Hepatocyte (in vitro differentiated cells): Measurements from ENCODE around the gene PLXNB2. TPM values are rescaled to one million over a fixed set of nuclear protein-coding genes. Genes with fewer than 3 reads are reported as not detected.

Experiments used
- DNase-seq: peaks from one replicate; pipeline ENCODE4 v3.0.0-alpha.2; 2016; ENCODE audit warnings: low spot score
- H2AFZ ChIP-seq: fragments of 200-600 bp; sonication (generic); 2 replicates; pipeline ENCODE4 v1.6.0; 2016; ENCODE audit warnings: antibody characterized with exemption, mild to moderate bottlenecking
- H3K27ac ChIP-seq: fragments of 200-600 bp; sonication (generic); 2 replicates; pipeline ENCODE4 v1.5.1; 2016; ENCODE audit warnings: mild to moderate bottlenecking
- H3K27me3 ChIP-seq: fragments of 200-600 bp; sonication (generic); 2 replicates; pipeline ENCODE4 v1.6.1; 2016
- H3K36me3 ChIP-seq: fragments of 200-600 bp; sonication (generic); replicated peaks from 2 replicates; pipeline ENCODE4 v1.5.1; 2016; ENCODE audit warnings: low read depth; ENCODE audit not compliant: insufficient read depth
- H3K4me1 ChIP-seq: fragments of 200-600 bp; sonication (generic); 2 replicates; pipeline ENCODE4 v1.5.1; 2016; ENCODE audit warnings: mild to moderate bottlenecking, moderate library complexity; ENCODE audit not compliant: insufficient read depth
- H3K4me2 ChIP-seq: fragments of 200-600 bp; sonication (generic); 2 replicates; pipeline ENCODE4 v1.6.0; 2016
- H3K4me3 ChIP-seq: fragments of 200-600 bp; sonication (generic); 2 replicates; pipeline ENCODE4 v1.5.1; 2016; ENCODE audit warnings: mild to moderate bottlenecking
- H3K79me2 ChIP-seq: fragments of 200-600 bp; sonication (generic); 2 replicates; pipeline ENCODE4 v1.6.0; 2017; ENCODE audit warnings: mild to moderate bottlenecking
- H3K9me2 ChIP-seq: fragments of 200-600 bp; sonication (generic); replicated peaks from 2 replicates; pipeline ENCODE4 v1.6.0; 2017; ENCODE audit warnings: mild to moderate bottlenecking; ENCODE audit not compliant: insufficient read depth
- H3K9me3 ChIP-seq: fragments of 200-600 bp; sonication (generic); 2 replicates; pipeline ENCODE4 v1.5.1; 2016; ENCODE audit warnings: low read depth, mild to moderate bottlenecking
- H4K20me1 ChIP-seq: fragments of 200-600 bp; sonication (generic); 2 replicates; pipeline ENCODE4 v1.6.0; 2016; ENCODE audit warnings: mild to moderate bottlenecking; ENCODE audit not compliant: insufficient read depth, poor library complexity, severe bottlenecking
- EZH2 ChIP-seq: fragments of 200-600 bp; sonication (generic); IDR thresholded peaks from 2 replicates; pipeline ENCODE4 v1.6.1; 2016; ENCODE audit warnings: antibody characterized with exemption, mild to moderate bottlenecking, borderline replicate concordance
- EZH2phosphoT487 ChIP-seq: fragments of 200-600 bp; sonication (generic); IDR thresholded peaks from one replicate; pipeline ENCODE4 v1.6.1; 2018; ENCODE audit warnings: antibody characterized with exemption, mild to moderate bottlenecking, low read depth, moderate library complexity; ENCODE audit not compliant: unreplicated experiment, severe bottlenecking
- WGBS: methylation state at CpG from one replicate; pipeline ENCODE4 v1.1.6; 2016; ENCODE audit warnings: low lambda C conversion rate; ENCODE audit errors: missing lambda C conversion rate; 5-methylcytosine and 5-hydroxymethylcytosine counted together
- polyA plus RNA-seq: library from polyadenylated mRNA; unstranded; fragments of >200 nt; fragmentation: Nextera tagmentation; extraction: Ambion mirVana; gene quantifications from 2 replicates; pipeline ENCODE4 v1.2.1, GENCODE V29; 2016
- total RNA-seq: library from RNA; depleted of rRNA; stranded (reverse); fragments of >200 nt; gene quantifications from 2 replicates; pipeline ENCODE4 v1.2.3, GENCODE V29; 2014
- TF ChIP-seq, protein P1 (sequence below): fragments of 200-600 bp; sonication (generic); IDR thresholded peaks from 2 replicates; pipeline ENCODE4 v1.5.1; 2016; ENCODE audit warnings: antibody characterized with exemption, mild to moderate bottlenecking; ENCODE audit not compliant: poor library complexity

PLXNB2 gene
- total and polyA plus RNA-seq, 2 experiments from 2014 or later: 113 to 147 TPM

DNA sequence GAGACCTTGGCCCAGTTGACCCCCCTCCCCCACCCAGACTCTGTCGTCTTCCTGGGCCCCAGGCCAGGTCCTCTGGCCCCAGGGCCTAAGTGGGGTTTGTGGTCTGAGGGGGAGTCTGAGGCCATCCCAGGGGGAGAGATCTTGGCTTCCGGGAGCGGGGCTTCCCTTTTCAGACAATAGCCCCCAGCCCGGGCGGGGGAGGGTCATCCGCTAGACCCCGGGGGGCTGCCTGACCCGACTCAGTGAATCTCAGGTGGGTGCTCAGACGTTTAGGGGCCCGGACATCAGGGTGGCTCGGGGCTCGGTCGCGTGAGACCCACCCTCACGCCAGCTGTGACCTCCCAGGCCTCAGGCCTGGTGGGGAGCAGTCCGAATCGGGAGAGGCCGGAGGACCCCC is 37.9 kb downstream of the PLXNB2 start:
- Histone ChIP-seq H3K9me3 (no peaks in the 10 kb centered on the region), H3K4me1 (peaks cover 34% of the 10 kb centered on the region), H3K27me3 (peaks cover 28% of the 10 kb centered on the region), H3K4me2 (peak overlapping the region; percentile 99), H3K27ac (no peak overlapping the region), H3K9me2 (no peaks in the 10 kb centered on the region), H3K36me3 (no peaks in the 10 kb centered on the region), H4K20me1 (no peaks in the 10 kb centered on the region), H2AFZ (no peak overlapping the region), H3K4me3 (no peak overlapping the region), H3K79me2 (no peaks in the 10 kb centered on the region)
- no peak for DNase-seq
- TF ChIP-seq EZH2phosphoT487 (no peak), EZH2 (peak; percentile 28)
- TF ChIP-seq, protein P1, sequence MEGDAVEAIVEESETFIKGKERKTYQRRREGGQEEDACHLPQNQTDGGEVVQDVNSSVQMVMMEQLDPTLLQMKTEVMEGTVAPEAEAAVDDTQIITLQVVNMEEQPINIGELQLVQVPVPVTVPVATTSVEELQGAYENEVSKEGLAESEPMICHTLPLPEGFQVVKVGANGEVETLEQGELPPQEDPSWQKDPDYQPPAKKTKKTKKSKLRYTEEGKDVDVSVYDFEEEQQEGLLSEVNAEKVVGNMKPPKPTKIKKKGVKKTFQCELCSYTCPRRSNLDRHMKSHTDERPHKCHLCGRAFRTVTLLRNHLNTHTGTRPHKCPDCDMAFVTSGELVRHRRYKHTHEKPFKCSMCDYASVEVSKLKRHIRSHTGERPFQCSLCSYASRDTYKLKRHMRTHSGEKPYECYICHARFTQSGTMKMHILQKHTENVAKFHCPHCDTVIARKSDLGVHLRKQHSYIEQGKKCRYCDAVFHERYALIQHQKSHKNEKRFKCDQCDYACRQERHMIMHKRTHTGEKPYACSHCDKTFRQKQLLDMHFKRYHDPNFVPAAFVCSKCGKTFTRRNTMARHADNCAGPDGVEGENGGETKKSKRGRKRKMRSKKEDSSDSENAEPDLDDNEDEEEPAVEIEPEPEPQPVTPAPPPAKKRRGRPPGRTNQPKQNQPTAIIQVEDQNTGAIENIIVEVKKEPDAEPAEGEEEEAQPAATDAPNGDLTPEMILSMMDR: no peak
- WGBS: 39% methylated on average over 13 of the region's 18 CpGs

DNA sequence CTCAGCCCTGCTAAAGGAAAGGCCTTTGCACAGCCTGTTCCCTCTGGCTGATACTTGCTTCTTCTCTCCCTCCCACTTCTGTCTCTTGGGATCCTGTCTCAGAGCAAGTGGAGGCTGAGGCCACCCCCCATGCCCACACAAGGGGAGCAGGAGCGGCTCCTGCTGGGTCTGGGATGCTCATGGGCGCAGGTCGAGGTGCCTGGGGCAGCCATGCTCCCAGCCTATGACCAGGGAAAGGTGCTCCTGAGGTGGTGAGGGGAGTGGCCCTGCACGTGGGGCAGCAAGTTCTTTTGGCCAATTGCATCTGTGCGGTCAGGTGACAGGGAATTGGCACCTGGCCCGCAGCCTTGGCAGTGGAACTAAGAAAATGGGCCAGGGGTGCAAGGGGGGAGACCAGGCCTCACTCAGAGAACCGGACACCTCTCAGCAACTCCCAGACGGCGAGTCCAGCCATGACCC is 38.8 kb downstream of the PLXNB2 start:
- no peak overlapping the region for H3K4me2 ChIP-seq
- 66% methylated on average over 9 of the region's 9 CpGs for WGBS
- H3K27me3 ChIP-seq: peaks cover 28% of the 10 kb centered on the region
- no peak overlapping the region for H3K27ac ChIP-seq
- H3K4me1 ChIP-seq: peaks cover 34% of the 10 kb centered on the region
- H3K9me2 ChIP-seq: no peaks in the 10 kb centered on the region
- no peaks in the 10 kb centered on the region for H4K20me1 ChIP-seq
- no peaks in the 10 kb centered on the region for H3K9me3 ChIP-seq
- no peak overlapping the region for H3K4me3 ChIP-seq
- DNase-seq: no peak
- H3K79me2 ChIP-seq: no peaks in the 10 kb centered on the region
- no peak overlapping the region for H2AFZ ChIP-seq
- TF ChIP-seq, protein P1: no peak
- TF ChIP-seq EZH2 (no peak), EZH2phosphoT487 (no peak)
- no peaks in the 10 kb centered on the region for H3K36me3 ChIP-seq

DNA sequence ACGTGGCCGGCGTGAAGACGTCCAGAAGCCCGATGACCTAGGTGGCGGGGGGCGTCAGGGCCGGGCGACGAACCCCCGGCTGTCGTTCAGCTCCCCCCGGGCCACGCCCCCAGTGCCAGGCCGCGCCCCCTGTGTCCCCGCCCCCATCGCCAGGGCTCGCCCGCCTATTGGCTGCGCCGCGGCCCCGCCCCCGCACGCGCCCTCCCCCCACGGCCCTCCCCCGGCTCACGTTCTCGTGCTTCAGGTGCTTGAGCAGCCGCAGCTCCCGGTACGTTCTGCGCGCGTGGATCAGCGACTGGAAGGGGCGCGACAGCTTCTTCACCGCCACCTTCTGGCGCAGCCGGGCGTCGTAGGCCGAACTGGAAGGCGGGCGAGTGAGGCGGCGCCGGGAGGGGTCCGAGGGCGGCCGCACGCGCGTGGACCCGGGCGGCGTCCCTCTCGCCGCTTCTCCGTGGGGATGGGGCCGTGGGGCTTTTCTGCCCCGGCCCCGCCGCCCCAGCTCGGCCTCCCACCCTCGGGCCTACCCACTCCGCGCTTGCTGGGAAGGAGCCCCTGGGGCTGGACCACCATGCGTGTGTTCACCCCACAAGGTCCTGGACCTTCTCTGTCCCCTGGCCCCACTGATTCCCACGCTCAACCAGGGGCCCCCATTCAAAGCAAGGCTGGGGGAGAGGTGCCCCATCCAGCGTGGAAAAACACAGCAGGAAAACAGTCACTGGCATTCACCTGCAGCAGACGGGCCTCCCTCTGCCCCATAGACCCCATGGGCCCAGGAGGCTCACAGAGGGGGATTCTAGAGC is 39.7 kb downstream of the PLXNB2 start:
- H3K4me1 ChIP-seq: peaks cover 34% of the 10 kb centered on the region
- WGBS: 13% methylated on average over 22 of the region's 75 CpGs
- peaks cover 28% of the 10 kb centered on the region for H3K27me3 ChIP-seq

More for the DNA sequence above, 39.7 kb downstream of the PLXNB2 start:
- Histone ChIP-seq H3K9me3 (no peaks in the 10 kb centered on the region), H2AFZ (no peak overlapping the region), H3K4me3 (no peak overlapping the region), H3K9me2 (no peaks in the 10 kb centered on the region), H4K20me1 (no peaks in the 10 kb centered on the region), H3K4me2 (peak overlapping the region; percentile 82), H3K36me3 (no peaks in the 10 kb centered on the region), H3K27ac (no peak overlapping the region), H3K79me2 (no peaks in the 10 kb centered on the region)
- TF ChIP-seq, protein P1: peak; percentile 36
- no peak for TF ChIP-seq EZH2phosphoT487
- peak; percentile 81 for DNase-seq
